Thyroid gland (tissue), 4 donors: ENCODE measurements around the gene ACVR2B. TPM values are rescaled to one million over a fixed set of nuclear protein-coding genes. Genes with fewer than 3 reads are reported as not detected.

Source experiments
- DNase-seq, 2 donors: peaks; one replicate each; pipeline ENCODE4 v3.0.0-alpha.2; 2019
- H3K27ac ChIP-seq, 3 donors: fragments of 200-600 bp; sonication (generic); 1 replicate in 2 of 3; 2 replicates in 1 of 3; pipeline ENCODE4 v1.5.1; 2016 to 2019; ENCODE audit warnings: mild to moderate bottlenecking in 1 of 3, moderate library complexity in 1 of 3
- H3K27me3 ChIP-seq: fragments of 200-600 bp; sonication (generic); one replicate; pipeline ENCODE4 v1.5.1; 2019
- H3K36me3 ChIP-seq, 2 donors: fragments of 200-600 bp; sonication (generic); one replicate each; pipeline ENCODE4 v1.5.1; 2016 to 2019
- H3K4me1 ChIP-seq, 2 donors: fragments of 200-600 bp; sonication (generic); one replicate each; pipeline ENCODE4 v1.5.1; 2017 to 2019
- H3K4me3 ChIP-seq, 3 donors: fragments of 200-600 bp; sonication (generic); replicated peaks in 1 of 3; 1 replicate in 2 of 3; 2 replicates in 1 of 3; pipeline ENCODE4 v1.5.1; 2016; ENCODE audit warnings: mild to moderate bottlenecking in 1 of 3
- H3K9me3 ChIP-seq: fragments of 200-600 bp; sonication (generic); one replicate; pipeline ENCODE4 v1.5.1; 2017
- CTCF ChIP-seq, 6 experiments: fragments of 200-600 bp in 3 of 6; fragments of 450-650 bp in 3 of 6; sonication (generic) in 3 of 6; IDR thresholded peaks; one replicate each; pipeline ENCODE4 v1.5.1; 2016 to 2019; ENCODE audit warnings: antibody characterized with exemption in 6 of 6, mild to moderate bottlenecking in 2 of 6, inconsistent platforms in 1 of 6, moderate library complexity in 1 of 6
- POLR2A ChIP-seq, 2 donors: fragments of 450-650 bp; IDR thresholded peaks; one replicate each; pipeline ENCODE4 v1.6.1; 2017; ENCODE audit warnings: antibody characterized with exemption in 2 of 2, mild to moderate bottlenecking in 2 of 2, moderate library complexity in 1 of 2
- WGBS, 2 donors: methylation state at CpG; one replicate each; pipeline ENCODE4 v1.1.5; 2017; 5-methylcytosine and 5-hydroxymethylcytosine counted together
- intact Hi-C: fragments of 100-400 bp; cut with DNase I; formaldehyde crosslinking; loops from one replicate; pipeline ENCODE4 v1.15.1; 2023
- total RNA-seq, 4 donors: library from RNA; depleted of rRNA; stranded (reverse); fragments of >200 nt; gene quantifications; one replicate each; pipeline ENCODE4 v1.2.3, GENCODE V29; 2016

ACVR2B gene
- total RNA-seq, 4 donors from 2014 or later = 5.1 to 12.2 (median 7.7) TPM

- 79 to 84% methylated on average over 2 of the region's 2 CpGs for WGBS, 2 donors
- intact Hi-C loops = no loop called here
- peaks cover 0 to 4% of the 10 kb centered on the region in 2 donors for H3K4me1 ChIP-seq
- no peak overlapping the region for H3K4me3 ChIP-seq
- DNase-seq = no peak
- H3K27ac ChIP-seq = no peak overlapping the region
- peaks cover 0 to 7% of the 10 kb centered on the region in 2 donors for H3K36me3 ChIP-seq
- no peaks in the 10 kb centered on the region for H3K9me3 ChIP-seq
- no peak for TF ChIP-seq CTCF (IDR thresholded peaks at IDR 0.05)
- TF ChIP-seq POLR2A (IDR thresholded peaks at IDR 0.05) = no peak
- no peaks in the 10 kb centered on the region for H3K27me3 ChIP-seq
Measured at GRCh38 chr3:38500688-38501417, 47.2 kb downstream of the ACVR2B start.

DNA sequence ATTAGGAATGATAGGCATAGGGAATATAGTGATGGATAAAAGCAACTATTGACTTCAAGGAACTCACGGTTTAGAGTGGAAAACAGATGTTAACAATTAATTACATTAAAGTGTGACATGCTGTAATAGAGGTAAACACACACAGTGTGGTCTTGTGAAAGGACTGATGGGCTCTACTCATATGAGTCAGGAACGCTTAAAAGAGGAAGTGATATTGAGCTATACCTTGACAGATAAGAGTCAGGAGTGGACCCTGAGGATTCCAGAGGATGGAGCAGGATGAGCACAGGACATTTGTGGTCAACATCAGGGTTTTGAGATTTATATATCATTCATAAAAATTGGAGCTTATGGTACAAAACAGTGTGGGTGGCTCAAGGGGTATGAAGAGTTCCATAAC is 53.4 kb downstream of the ACVR2B start:
- TF ChIP-seq CTCF (IDR thresholded peaks at IDR 0.05) = no peak
- TF ChIP-seq POLR2A (IDR thresholded peaks at IDR 0.05) = no peak
- DNase-seq = no peak
- no peak overlapping the region for H3K4me3 ChIP-seq
- H3K36me3 ChIP-seq = peaks cover 0 to 6% of the 10 kb centered on the region in 2 donors
- no peaks in the 10 kb centered on the region for H3K4me1 ChIP-seq
- intact Hi-C loops = no loop called here
- no peaks in the 10 kb centered on the region for H3K9me3 ChIP-seq
- no peaks in the 10 kb centered on the region for H3K27me3 ChIP-seq
- no peak overlapping the region for H3K27ac ChIP-seq
- 93% methylated on average over 2 of the region's 2 CpGs for WGBS, 2 donors

DNA sequence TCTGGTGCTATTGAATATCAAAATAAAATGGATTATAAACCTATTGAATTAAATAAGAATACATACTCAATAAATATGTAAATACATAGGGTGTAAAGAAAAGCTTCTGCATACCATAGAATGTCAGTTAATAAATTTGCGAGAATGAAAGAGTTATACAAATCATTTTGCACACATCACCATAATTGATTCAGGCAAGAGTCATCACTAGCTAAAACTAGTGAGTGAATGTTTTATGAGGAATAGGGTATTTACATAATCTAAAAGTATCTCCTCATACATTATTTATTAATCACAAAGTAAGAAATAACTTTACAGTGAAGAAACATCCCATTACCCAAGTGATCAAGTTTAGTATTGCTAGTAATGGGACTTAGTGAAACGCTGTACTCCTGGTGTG is 56.0 kb downstream of the ACVR2B start:
- intact Hi-C loops = no loop called here
- WGBS, 2 donors = 95 to 96% methylated on average over 2 of the region's 2 CpGs

GRCh38 chr3:38510631-38511030 is 56.9 kb downstream of the ACVR2B start:
- Histone ChIP-seq H3K27ac (no peak overlapping the region), H3K9me3 (no peaks in the 10 kb centered on the region), H3K36me3 (peaks cover 5 to 8% of the 10 kb centered on the region in 2 donors), H3K4me3 (no peak overlapping the region), H3K4me1 (no peaks in the 10 kb centered on the region), H3K27me3 (no peaks in the 10 kb centered on the region)
- no peak for DNase-seq
- intact Hi-C loops = no loop called here
- TF ChIP-seq CTCF (IDR thresholded peaks at IDR 0.05) = no peak
- TF ChIP-seq POLR2A (IDR thresholded peaks at IDR 0.05) = no peak

More for the DNA sequence above, 56.0 kb downstream of the ACVR2B start:
- H3K27me3 ChIP-seq = no peaks in the 10 kb centered on the region
- no peak for DNase-seq
- H3K9me3 ChIP-seq = no peaks in the 10 kb centered on the region
- H3K36me3 ChIP-seq = peaks cover 0 to 8% of the 10 kb centered on the region in 2 donors
- no peak overlapping the region for H3K4me3 ChIP-seq
- no peak overlapping the region for H3K27ac ChIP-seq
- no peaks in the 10 kb centered on the region for H3K4me1 ChIP-seq
- TF ChIP-seq POLR2A (IDR thresholded peaks at IDR 0.05) = no peak
- no peak for TF ChIP-seq CTCF (IDR thresholded peaks at IDR 0.05)

- no peaks in the 10 kb centered on the region for H3K27me3 ChIP-seq
- H3K4me1 ChIP-seq = no peaks in the 10 kb centered on the region
- H3K27ac ChIP-seq = no peak overlapping the region
- no peak for DNase-seq
- intact Hi-C loops = no loop called here
- H3K36me3 ChIP-seq = peaks cover 6 to 8% of the 10 kb centered on the region in 2 donors
- WGBS, 2 donors = 86 to 89% methylated on average over 3 of the region's 3 CpGs
- no peak for TF ChIP-seq POLR2A (IDR thresholded peaks at IDR 0.05)
- TF ChIP-seq CTCF (IDR thresholded peaks at IDR 0.05) = no peak
- no peak overlapping the region for H3K4me3 ChIP-seq
- no peaks in the 10 kb centered on the region for H3K9me3 ChIP-seq
Measured at GRCh38 chr3:38511546-38511945, 57.9 kb downstream of the ACVR2B start.
